Type B pancreatic cell (in vitro differentiated cells): ENCODE measurements around the gene KIAA1755. TPM values are rescaled to one million over a fixed set of nuclear protein-coding genes. Genes with fewer than 3 reads are reported as not detected.

Source experiments
- DNase-seq: peaks from one replicate; pipeline ENCODE4 v3.0.0; 2021; ENCODE audit warnings: mixed read lengths; ENCODE audit not compliant: unreplicated experiment; ENCODE audit errors: extremely low spot score
- H3K27ac Mint-ChIP-seq: 2 replicates; pipeline ENCODE4 v1.8.0; 2021; ENCODE audit warnings: mild to moderate bottlenecking, mixed read lengths
- H3K27me3 Mint-ChIP-seq: 2 replicates; pipeline ENCODE4 v1.8.0; 2021; ENCODE audit warnings: mixed read lengths
- H3K36me3 Mint-ChIP-seq: 2 replicates; pipeline ENCODE4 v1.8.0; 2021; ENCODE audit warnings: mixed read lengths
- H3K4me1 Mint-ChIP-seq: one replicate; pipeline ENCODE4 v1.8.0; 2021; ENCODE audit warnings: mixed read lengths; ENCODE audit not compliant: unreplicated experiment
- H3K4me3 Mint-ChIP-seq: 2 replicates; pipeline ENCODE4 v1.8.0; 2021; ENCODE audit warnings: mild to moderate bottlenecking, mixed read lengths
- H3K9me3 Mint-ChIP-seq: 2 replicates; pipeline ENCODE4 v1.8.0; 2021; ENCODE audit warnings: mixed read lengths
- CTCF ChIP-seq: fragments of 200-600 bp; sonication (generic); conservative IDR thresholded peaks from 2 replicates; pipeline ENCODE4 v1.5.0; 2021; ENCODE audit warnings: antibody characterized with exemption, mild to moderate bottlenecking
- total RNA-seq: library from RNA; stranded (reverse); gene quantifications from 2 replicates; pipeline ENCODE4 v1.2.1, GENCODE V29; 2021; ENCODE audit warnings: low replicate concordance

KIAA1755 gene
- total RNA-seq, 1 donor from 2014 or later, result 4.7 TPM

- no peak for TF ChIP-seq CTCF
Observed at GRCh38 chr20:38165966-38166702, 94.4 kb downstream of the KIAA1755 start.

GRCh38 chr20:38165089-38165965 lies 95.2 kb downstream of the KIAA1755 start, which contains the start of gene TGM2:
TGM2 (minus strand) TSS chr20:38165270; CDS start chr20:38165198, 72 bp downstream.
- H3K36me3 Mint-ChIP-seq, result no peaks in the 10 kb centered on the region
- peaks cover 12% of the 10 kb centered on the region for H3K27me3 Mint-ChIP-seq
- H3K27ac Mint-ChIP-seq, result peak within 1 kb of the TSS; percentile 41
- peaks cover 25% of the 10 kb centered on the region for H3K4me1 Mint-ChIP-seq
- peak; percentile 87 for TF ChIP-seq CTCF
- H3K4me3 Mint-ChIP-seq, result peak within 1 kb of the TSS; percentile 75
- peak; percentile 76 for DNase-seq
- no peaks in the 10 kb centered on the region for H3K9me3 Mint-ChIP-seq

More at GRCh38 chr20:38165966-38166702, 94.4 kb downstream of the KIAA1755 start:
- DNase-seq, result no peak
- H3K36me3 Mint-ChIP-seq, result no peaks in the 10 kb centered on the region
- H3K9me3 Mint-ChIP-seq, result no peaks in the 10 kb centered on the region
- H3K4me3 Mint-ChIP-seq, result peak overlapping the region; percentile 75
- peaks cover 12% of the 10 kb centered on the region for H3K27me3 Mint-ChIP-seq
- peaks cover 32% of the 10 kb centered on the region for H3K4me1 Mint-ChIP-seq
- peak overlapping the region; percentile 41 for H3K27ac Mint-ChIP-seq

- peaks cover 20% of the 10 kb centered on the region for H3K4me1 Mint-ChIP-seq
- H3K27me3 Mint-ChIP-seq, result peaks cover 12% of the 10 kb centered on the region
- H3K4me3 Mint-ChIP-seq, result peak overlapping the region; percentile 64
- no peak for TF ChIP-seq CTCF
- H3K9me3 Mint-ChIP-seq, result no peaks in the 10 kb centered on the region
- no peaks in the 10 kb centered on the region for H3K36me3 Mint-ChIP-seq
- no peak for DNase-seq
- no peak overlapping the region for H3K27ac Mint-ChIP-seq
Observed at GRCh38 chr20:38164624-38165088, 95.9 kb downstream of the KIAA1755 start.

GRCh38 chr20:38164069-38164468 lies 96.5 kb downstream of the KIAA1755 start:
- DNase-seq, result no peak
- Mint-ChIP-seq H3K27me3 (peaks cover 12% of the 10 kb centered on the region), H3K9me3 (no peaks in the 10 kb centered on the region), H3K27ac (no peak overlapping the region), H3K4me1 (peaks cover 22% of the 10 kb centered on the region), H3K4me3 (peak overlapping the region; percentile 25), H3K36me3 (no peaks in the 10 kb centered on the region)
- no peak for TF ChIP-seq CTCF

GRCh38 chr20:38162878-38163875 lies 97.4 kb downstream of the KIAA1755 start:
- no peak for DNase-seq
- Mint-ChIP-seq H3K27me3 (peaks cover 12% of the 10 kb centered on the region), H3K4me3 (no peak overlapping the region), H3K9me3 (no peaks in the 10 kb centered on the region), H3K36me3 (no peaks in the 10 kb centered on the region), H3K4me1 (peaks cover 22% of the 10 kb centered on the region), H3K27ac (no peak overlapping the region)
- TF ChIP-seq CTCF, result no peak
